ENCODE measurements around the gene MAML3. TPM values are rescaled to one million over a fixed set of nuclear protein-coding genes. Genes with fewer than 3 reads are reported as not detected.

MAML3 gene
- polyA plus RNA-seq, 1 donor: 3.9 TPM

DNA sequence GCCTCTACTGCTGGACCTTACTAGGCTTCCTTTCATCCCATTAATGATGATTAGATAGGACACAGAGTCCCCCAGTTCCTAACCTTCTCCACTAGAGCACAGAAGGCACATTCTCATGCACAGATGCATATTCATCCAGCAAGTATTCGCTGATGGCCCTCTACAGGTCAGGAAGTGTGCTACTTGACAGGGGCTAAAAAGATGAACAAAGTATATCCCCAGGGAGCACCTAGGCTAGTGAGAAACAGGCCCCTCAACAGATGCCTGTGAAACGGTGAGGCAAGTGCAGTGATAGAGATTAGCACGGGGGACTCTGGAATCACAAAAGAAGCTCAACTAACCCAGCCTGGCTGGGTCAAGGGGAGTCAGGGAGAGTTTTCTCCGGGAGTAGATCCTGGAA is 392.5 kb downstream of the MAML3 start:
- no peak for DNase-seq (ENCODE audit: low read depth)

DNA sequence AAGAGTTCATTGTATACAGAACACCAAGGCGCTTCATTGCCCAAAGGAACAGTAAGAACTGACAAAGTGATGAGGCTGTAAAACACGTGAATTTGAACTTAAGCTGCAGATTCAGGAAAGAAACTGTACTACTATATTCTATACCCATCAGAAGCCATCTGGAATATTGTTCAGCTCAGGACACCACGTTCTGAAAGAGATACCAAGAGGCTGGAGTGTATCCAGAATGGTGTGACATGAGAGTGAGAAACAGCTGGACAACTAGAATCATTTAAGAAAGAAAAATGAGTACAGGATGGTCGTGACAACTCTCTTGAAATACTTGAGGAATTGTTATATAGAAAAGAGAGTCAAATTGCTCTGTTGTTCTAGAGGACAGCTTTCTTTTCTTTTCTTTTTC is 393.4 kb downstream of the MAML3 start:
- no peak for DNase-seq (ENCODE audit: low read depth)

DNA sequence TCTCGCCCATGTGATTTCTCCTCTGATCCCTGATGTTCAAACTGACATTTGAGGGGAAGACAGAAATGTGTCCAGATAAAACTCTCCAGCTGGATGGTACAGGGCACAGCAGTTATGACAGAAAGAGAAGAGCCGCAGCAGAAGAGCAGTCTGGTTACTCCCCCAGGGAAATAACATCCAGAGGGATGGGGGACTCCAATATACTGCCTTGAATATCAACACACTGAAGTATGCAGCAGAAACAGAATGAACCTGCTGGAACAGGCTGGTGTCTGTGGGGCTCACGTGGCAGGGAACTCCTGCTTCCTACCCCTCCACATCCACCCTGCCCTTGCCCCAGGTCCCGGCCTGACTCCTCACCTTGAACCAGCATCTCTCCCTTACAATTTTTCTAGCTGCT is 394.9 kb downstream of the MAML3 start:
- no peak for DNase-seq (ENCODE audit: low read depth)

DNA sequence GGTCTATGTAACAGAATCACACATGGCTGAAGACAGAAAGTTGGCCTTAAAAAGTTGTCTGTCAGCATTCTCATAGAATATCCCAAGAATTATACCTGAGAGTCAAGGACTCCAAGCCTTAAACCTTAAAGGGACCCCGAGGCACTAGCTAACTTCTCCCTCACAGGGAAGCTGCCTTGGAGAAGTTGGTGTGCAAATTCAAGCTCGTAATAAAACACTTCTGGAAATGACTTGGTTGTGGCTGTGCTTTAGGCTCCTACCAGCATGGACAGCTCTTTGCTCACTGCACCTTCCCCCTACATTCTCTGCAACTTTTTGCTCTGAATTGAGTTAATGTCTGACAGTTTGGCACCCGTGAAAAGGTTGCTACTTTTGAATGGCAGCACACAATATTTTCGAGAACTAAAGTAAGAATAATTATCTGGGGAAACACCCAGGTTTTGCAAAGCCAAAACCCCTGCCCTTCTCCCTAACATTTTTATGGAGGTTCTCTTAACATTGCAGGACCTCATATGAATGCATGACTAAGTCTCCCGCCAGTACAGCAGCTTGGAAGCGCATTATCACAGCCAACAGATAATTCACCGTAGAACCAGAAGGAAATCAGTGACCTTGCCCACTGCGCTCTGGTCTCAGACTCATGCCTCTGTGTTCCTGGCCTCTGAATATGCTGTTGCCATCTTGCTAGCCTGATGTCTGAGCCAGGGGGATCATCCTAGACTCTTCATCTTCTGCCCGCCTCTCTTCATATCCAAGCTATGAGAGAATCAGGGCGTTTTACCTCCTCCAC is 397.4 kb downstream of the MAML3 start:
- DNase-seq (ENCODE audit: low read depth): no peak

DNA sequence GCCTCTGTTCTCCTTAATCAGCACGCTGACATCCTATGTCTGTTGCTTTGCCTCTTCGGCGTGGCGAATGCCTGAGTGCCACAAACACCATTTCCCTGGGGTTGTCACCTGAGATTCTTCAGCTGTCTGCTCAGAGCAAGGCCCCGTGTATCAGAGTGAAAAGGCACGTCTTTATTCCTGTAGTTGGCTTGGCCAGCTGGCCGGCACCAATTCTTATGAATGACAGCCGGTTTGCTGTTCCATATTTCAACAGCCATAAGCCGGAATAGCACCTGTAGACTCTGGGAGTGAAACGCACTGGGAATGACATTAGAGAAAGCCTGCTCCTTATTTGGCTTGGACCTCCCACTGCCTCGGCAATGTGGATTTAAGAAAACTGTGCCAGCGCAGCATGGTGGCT is 399.0 kb downstream of the MAML3 start:
- DNase-seq (ENCODE audit: low read depth): no peak

DNA sequence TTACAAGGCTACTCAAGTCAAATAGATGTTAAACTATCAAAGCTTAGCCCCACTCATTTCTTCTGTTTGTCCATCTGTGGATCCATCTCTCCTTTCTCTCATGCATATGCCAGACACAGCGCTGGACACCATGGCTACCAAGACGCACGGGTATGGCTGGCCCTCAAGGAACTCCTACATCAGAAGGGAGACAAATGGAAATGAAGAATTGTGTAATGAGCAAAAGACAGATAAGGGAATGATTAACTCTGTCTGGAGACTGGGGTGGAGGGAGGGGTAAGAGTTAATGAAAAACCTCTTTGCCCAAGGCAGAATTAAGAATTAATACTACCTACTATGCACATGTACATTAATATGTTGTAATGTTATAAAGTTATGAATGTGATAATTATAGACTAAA is 400.3 kb downstream of the MAML3 start:
- no peak for DNase-seq (ENCODE audit: low read depth)

DNA sequence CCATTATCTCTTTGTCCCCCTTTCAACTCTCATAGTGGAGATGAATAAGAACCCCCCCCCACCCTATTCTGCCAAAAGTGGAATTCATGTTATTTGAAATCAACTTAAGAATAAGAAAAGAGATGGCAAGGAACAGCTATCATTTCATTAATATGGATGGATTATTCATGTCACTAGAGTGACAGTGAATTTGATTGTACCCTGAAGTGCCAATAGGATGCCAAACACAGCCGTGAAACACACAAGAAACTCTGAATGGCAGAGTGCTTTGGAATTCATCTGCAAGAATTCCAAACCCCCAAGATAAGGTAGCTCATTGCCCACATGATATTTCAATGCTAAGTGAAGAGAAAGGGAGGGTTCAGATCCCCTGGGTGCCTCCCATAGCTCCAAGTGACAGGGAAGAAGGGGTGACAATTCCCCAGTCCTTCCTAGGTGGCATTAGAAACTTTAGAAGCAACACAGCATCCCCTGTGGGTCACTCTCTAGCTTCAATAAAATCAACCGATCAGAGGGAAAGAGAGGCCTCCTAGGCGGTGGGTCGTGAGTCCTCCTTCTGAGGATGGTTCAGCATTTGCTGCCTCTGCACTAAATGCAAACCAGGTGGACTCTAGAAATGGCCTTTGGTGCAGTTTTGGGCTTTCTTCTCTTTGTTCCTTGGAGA is 404.0 kb downstream of the MAML3 start:
- no peak for DNase-seq (ENCODE audit: low read depth)

DNA sequence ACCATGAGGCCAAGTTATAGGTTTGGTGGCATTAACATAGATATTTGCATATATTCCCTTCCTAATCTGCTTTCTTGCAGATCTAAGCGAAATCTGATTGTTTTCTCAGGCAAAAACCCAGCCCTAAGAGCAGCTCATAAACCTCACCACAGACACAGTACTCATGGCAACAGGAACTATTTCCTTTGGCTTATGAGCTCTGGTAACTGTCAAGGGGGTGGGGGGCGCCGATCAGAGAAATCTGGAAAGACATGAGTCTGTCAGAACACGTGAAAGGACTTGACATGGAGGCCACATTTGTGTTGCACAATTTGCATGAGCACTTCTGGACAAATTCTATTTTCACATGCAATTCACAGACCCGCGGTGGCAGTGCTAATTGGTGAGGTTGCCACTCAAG is 404.6 kb downstream of the MAML3 start:
- no peak for DNase-seq (ENCODE audit: low read depth)

DNA sequence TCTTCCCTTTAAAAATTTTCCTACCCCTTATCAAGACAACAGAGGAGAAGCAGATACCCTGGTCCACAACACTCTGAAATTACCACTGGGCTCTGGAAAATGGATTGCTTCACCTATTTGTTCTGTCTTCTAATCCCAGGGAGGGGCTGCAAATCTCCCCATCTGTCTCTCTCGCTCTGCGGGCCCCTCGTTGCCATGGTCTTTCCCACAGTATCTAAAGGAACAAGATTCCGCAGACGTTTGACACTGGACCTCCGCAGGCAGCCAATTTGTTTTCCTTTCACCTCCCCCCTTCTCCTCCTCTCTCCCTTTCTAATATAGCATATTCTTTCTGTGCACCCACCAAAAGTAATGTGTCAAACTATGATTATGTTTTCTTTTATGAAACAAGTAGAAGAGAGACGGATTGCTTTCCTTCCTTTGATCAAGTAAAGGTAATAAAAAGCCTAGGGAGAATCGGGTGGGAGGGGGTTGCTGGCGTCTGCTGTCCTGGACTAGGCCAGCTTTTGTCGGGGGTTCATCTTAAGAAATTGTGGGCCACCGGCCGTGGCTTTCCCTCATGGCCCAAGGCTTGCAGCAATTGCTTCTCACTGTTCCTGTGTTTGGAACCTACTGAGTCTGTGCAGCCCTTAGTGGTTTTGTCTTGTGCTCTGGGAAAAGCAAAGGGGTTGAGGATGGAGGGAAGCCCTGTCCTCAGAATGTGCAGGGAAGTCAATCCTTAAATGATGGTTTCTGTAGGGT is 407.4 kb downstream of the MAML3 start:
- DNase-seq (ENCODE audit: low read depth): no peak

DNA sequence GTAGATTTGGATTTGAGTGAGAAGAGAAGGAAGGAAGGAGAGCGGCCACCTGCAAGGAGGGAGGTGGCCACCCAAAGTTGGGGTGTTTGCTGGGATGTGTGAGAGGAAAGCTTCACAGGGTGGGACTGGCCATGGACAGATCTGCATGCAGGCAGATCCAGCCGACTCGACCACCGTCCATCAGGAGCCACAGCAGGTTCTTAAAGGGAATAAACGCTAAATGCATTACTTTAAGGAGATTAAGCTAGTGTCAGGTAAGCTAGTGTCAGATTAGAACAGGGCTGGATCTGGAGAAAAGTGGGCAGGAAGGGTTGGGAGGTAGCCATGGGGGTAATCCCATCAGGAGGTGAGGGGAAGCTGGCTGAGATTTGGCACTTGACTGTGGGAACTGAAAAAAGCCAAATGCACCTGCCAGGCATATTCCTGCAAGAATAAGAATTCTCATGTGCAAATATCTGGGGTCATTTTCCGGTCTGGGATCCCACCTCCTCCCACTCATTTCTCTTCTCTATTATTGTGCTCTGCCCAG is 408.8 kb downstream of the MAML3 start:
- no peak for DNase-seq (ENCODE audit: low read depth)

DNA sequence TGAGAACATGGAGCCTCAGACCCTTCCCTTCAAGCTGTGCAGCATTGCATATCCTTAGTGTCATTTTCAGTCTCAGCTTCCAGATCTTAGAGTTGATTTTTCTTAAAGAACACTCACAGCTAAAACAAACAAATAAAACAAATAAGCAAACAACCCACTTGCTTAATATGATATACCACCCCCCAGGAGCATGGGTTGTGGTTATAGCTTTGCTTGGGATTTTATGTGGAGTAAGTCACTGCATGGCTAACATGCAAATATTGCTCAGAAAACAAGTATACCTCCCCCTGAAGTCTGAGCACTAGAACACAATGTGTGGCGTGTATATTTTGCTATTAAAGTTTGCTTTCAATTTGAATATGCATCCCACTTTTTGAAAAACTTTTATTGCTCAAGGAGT is 409.8 kb downstream of the MAML3 start:
- no peak for DNase-seq (ENCODE audit: low read depth)

DNA sequence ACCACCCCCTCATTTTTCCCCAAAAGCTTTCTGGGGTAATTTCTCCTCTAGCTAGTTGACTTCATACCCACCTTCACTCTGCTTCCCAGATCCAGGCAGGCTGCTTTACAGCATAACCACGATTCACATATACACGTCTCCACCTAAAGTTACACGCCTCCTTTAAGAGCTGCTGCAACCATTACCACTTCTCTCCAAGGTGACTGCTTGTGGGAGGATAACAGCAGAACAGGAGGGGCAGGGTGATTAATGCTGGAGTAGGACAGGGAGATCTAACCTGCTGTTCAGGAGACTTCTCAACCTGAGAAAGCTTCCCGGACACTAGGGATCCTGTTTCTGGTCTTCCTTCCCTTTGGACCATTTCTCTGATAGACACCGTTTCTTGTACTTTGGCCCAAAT is 411.0 kb downstream of the MAML3 start:
- DNase-seq (ENCODE audit: low read depth): no peak

DNA sequence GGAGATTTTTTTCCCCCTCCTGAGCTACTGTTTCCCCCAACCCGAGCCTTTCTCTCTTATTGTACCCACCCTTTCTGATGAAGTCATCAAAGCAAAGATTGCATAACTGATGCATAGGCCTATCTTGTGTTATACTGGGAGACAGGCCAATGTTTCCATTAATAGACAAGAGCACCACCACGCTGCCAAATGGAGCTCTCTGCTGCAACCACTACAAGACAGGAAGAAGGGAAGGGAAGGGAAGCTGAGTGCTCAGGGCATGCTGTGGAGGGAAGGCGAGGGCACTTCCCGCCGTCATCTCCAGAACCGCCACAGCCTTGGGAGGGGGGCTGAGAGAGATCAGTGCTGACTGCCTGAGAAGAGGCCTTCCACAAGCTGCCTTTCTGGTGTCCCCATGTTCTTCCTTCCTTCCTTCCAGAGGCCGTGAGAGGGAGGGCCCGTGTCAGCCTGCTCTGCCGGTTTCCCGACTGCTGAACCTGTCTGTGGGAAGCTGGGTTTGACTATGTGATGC is 413.4 kb downstream of the MAML3 start:
- peak; percentile 75 for DNase-seq (ENCODE audit: low read depth)

DNA sequence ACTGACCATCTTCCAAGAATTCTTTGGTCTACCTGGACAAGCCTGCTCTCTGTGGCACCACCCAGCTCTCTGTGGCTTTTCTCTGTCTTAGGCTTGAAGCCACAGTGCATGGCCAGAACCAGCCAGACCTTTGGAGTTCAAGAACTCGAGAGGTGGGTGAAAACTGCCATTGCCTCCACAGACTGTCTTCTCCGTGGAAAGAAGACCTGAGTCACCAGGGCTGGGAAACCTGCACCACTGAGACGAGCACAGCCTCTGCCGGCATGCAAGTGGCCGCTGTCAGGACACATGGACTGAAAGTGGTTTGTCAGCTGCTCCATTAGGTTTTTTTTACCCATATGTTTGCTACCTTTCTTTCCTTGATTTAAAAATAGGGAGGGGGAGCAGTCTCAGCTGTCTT is 413.9 kb downstream of the MAML3 start:
- no peak for DNase-seq (ENCODE audit: low read depth)

DNA sequence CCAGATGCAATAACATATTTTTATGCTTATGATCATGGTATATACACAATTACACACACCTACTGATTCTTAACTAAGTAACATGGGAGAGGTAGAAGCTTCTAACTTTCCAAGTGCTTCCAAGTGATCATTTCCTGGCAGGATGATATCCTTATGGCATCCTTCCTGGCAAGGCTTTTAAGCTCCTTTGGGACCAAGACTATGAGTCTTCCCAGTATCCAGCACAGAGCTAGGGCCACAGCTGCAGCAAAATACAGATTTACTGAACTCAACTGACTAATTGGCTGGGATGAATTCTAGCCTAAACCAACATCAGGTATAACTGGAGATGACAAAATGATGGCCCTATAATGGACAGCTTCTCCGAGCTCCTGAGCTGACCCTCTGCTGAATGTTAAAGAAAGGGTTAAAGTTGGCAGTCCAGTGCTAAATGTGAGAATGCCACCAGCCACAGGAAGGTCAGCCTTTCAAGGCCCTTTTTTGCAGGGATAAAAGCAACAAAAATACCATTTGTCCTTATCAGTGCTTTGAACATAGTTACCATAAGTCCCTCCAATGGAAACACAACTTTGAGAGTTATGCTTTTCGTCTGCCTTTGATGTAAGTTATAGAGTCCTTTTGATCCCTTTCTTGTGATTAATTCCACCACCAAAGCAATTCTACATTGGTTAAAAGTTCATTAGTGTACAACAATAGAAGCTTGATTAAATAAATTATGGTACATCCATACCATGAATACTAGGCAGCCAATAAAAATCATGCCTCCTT is 415.0 kb downstream of the MAML3 start:
- no peak for DNase-seq (ENCODE audit: low read depth)

DNA sequence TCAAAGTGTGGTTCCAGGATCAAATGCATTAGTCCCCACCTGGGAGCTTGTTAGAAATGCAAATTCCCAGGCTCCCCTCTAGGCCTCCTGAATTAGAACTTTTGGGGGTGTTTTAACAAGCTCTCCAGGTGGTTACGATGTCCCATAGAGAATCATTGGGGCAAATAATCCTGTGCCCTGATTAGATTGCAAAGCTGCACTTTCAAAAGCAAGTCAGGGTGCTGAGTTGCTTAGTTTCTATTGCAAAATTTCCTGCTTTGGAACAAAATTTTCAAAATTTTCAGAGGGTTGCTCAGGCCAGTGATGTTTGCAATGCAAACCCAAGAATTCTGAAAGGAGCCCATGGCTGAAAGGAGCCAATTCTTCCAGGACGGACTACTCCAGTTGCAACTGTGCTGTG is 417.3 kb downstream of the MAML3 start:
- no peak for DNase-seq (ENCODE audit: low read depth)

DNA sequence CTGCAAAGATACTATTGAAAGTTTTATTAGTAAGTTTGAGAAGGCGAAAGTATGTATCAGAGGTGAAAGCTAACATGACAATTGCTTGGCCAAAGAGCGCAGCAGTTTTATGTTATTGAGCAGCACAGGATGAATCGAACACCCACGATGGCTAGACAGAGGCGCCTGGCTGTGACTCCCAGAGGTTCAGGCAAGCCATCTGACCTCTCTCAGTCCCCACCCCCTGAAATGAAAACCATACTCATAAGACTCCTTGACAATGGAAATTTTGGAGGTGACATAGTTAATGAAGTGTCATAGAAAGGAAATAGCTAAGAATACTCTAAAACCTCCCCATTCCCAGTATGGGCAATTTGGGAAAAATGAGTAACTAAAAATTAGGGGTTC is 417.7 kb downstream of the MAML3 start:
- no peak for DNase-seq (ENCODE audit: low read depth)

DNA sequence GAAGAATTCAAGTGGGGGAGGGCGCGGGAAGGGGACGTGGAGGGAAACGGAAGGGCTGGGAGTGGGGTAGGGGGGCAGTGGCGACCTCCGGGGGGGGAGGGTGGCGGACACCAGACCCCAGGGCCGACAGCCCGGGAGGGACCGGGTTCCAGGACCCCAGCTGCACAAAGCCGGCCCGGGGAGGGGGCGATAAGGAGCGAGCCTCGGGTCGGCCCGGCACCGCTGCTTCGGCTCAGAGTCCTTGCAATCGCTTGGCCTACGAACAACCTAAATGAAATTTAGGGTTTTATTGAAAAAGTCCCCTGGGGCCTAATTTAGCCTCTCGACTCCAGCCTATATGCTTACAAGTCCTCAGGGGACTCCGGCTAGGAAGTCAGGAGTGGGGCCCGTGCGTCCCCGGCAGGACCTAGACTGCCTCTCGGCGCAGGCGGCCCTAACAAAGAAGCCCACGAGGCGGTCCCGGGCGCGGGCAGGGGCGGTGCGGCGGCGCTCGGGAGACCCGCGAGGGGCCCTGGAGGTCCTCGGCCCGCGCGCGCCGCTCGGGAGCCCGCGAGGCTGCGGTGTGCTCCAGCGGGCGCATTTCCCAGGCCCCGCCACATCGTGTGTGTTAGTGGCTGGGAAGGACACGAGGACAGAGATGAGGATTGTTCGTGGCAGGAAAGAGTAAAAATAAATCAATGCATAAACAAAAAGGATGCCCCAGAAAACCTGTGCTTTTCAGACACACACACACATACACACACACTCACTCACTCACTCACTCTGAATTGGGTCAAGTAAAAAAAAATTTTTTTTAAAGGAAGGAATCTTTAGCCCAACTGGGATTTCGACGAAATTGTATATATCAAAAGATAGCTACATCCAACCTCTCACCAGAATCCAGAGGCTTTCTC is 418.4 kb downstream of the MAML3 start:
- no peak for DNase-seq (ENCODE audit: low read depth)

DNA sequence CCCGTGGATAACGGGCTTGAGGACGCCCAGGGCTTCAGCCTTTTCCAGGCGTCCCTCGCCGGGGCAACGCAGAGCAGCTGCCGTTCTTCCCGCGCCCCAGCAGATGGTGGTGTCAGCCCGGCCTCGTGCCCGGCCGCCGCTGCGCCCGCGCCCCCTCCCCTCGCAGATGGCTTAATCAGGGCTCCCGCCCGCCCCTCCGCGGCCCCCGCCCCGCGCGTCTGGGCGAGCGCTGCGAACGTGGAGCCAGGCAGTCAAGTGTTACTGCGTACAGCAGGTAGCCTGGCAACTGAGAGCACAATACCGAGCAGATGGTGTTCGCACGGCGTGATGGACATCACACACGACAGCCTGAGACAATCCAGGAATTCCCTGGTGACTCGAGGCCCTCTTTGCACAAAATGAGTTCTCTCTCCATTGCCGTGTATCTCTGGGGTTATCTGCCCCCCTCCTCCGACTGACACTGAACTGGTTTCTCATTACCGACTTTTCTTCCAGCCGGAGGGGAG is 419.1 kb downstream of the MAML3 start:
- DNase-seq (ENCODE audit: low read depth): peak; percentile 51

DNA sequence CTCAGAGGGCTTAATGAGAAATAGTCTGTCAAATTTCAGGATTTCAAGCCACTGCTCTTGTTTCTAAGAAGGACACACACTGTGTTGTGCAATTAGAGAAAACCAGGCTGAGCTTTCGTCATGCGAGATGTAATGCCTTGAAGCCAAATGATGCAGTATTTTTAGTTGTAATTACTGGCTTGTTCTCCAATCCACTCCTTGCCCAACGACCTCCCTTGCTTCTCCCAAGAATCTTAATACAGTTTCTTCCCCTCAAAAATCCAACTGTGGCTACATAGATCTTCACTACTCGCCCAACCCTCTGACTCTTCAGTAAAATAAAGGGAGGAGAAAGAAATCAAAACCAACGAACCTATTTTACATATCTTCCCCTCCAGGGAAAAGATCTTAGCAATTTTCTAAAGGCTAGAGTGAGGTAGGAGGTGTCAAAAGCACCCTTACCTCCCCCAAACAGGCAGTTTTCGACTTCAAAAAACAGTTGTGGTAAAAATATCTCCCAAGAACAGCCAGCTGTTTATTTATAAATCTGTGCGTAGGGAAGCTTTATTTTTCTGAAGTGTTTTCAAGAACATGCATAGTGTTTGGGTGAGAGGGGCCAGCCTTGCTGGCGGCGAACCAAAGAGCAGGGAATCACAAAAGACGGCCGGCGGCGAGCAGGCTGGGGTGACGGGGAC is 419.6 kb downstream of the MAML3 start:
- DNase-seq (ENCODE audit: low read depth): no peak
